ENCODE data around the gene STOX2. TPM values are rescaled to one million over a fixed set of nuclear protein-coding genes. Genes with fewer than 3 reads are reported as not detected.

The STOX2 gene
- total RNA-seq, 3 donors from 2014 or later: 2.7 to 10.9 (median 4.3) TPM

- intact Hi-C loops (cut with DNase I, micrococcal nuclease): no loop called here
Measured at GRCh38 chr4:183906739-183907651, 1.9 kb downstream of the STOX2 start.

DNA sequence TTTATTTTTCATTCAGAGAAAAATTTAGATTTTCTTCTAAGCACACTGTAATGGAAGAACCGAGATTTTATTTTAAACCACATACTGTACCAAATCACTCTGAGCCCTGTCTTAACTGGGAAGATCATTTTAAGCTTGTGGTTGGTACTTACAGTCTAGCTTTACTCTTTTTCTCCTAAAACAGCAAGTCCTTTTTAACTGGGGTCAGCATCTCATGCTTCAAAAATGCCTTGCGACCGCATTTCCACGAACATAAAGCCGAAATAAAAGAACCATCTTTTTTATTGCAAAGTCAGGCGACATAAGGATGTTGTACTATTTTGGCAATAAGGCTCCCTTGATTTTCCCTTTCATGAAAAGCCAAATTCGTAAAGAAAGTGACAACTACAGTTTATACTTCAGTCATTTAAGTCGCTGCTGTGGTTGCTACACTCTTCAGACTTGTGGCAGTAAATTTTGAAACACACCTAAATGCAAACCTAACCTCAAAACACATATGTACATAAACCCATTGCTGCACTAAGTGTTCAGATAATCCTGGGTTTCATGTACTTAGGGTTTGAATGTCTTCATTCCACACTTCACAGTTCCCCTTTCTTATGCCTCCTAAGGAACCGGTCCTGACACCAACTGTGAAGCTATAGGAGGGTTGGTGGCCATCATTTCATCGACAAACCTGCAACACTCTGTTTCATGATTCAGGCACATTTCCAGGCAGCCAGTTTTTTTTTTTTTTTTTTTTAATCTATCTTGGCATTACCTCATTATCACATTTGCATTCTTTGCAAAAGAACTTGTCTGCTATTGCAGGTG, 3.0 kb downstream of the STOX2 start:
- ATAC-seq: no peak
- H3K4me1 ChIP-seq (ENCODE audit: low read depth): peaks cover 4% of the 10 kb centered on the region
- no peaks in the 10 kb centered on the region for H3K36me3 ChIP-seq (ENCODE audit: low read depth)
- DNase-seq: no peak
- H3K9me3 ChIP-seq: no peaks in the 10 kb centered on the region
- intact Hi-C loops (cut with DNase I, micrococcal nuclease): no loop called here
- TF ChIP-seq CTCF (IDR thresholded peaks at IDR 0.05): no peak
- no peak overlapping the region for H3K4me3 ChIP-seq

More at GRCh38 chr4:183906739-183907651, 1.9 kb downstream of the STOX2 start:
- Histone ChIP-seq H3K4me1 (ENCODE audit: low read depth) (peaks cover 4% of the 10 kb centered on the region), H3K36me3 (ENCODE audit: low read depth) (no peaks in the 10 kb centered on the region), H3K9me3 (no peaks in the 10 kb centered on the region), H3K4me3 (peak overlapping the region; percentile 9)
- ATAC-seq: no peak
- TF ChIP-seq CTCF (IDR thresholded peaks at IDR 0.05): no peak
- peak in 2 of 3 donors; percentile 6 to 27 for DNase-seq

DNA sequence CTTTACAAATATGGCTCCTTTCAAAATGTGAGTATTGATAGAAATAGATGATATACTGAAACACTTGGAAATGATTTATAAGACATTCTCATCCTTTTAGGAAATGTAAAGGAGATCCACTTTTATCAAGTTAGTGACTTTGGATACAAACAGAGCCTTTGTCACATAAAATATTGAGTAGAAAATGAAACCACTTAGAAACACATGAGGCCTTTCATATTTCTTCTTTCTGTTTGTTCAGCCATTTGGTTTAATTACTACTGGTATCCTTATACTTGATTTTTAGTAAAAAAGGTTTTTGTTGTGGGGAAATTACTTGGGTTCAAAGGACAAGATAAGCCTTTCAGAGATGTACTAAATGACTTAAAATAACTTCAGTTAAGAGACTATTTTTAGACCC, 4.1 kb downstream of the STOX2 start:
- Histone ChIP-seq H3K4me3 (no peak overlapping the region), H3K9me3 (no peaks in the 10 kb centered on the region), H3K36me3 (ENCODE audit: low read depth) (no peaks in the 10 kb centered on the region), H3K4me1 (ENCODE audit: low read depth) (peaks cover 4% of the 10 kb centered on the region)
- intact Hi-C loops (cut with DNase I, micrococcal nuclease): no loop called here
- DNase-seq: no peak
- TF ChIP-seq CTCF (IDR thresholded peaks at IDR 0.05): no peak
- ATAC-seq: no peak

DNA sequence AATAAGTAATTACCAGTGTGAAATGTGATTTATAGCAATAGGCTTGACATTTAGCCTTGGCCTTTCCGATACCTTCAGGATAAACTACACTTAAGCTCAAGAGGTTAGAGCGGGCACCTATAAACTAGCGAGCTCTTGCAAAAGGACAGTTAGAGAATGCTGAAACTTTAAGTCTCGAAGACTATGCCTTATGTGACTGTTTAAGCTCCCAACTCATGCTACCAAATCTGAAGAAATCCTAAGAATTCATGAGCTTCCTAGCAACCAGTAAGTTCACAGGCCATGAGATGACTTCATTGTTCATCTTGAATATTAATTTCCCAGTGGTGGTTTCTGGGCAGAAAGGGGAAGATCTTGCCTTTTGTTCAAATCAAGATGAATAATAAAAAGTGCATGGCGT, 4.7 kb downstream of the STOX2 start:
- Histone ChIP-seq H3K4me1 (ENCODE audit: low read depth) (peaks cover 4% of the 10 kb centered on the region), H3K4me3 (no peak overlapping the region), H3K9me3 (no peaks in the 10 kb centered on the region), H3K36me3 (ENCODE audit: low read depth) (no peaks in the 10 kb centered on the region)
- intact Hi-C loops (cut with DNase I, micrococcal nuclease): no loop called here
- no peak for DNase-seq
- no peak for TF ChIP-seq CTCF (IDR thresholded peaks at IDR 0.05)
- no peak for ATAC-seq

- no peak for DNase-seq
- intact Hi-C loops (cut with DNase I, micrococcal nuclease): no loop called here
- Histone ChIP-seq H3K4me3 (no peak overlapping the region), H3K36me3 (ENCODE audit: low read depth) (no peaks in the 10 kb centered on the region), H3K4me1 (ENCODE audit: low read depth) (no peaks in the 10 kb centered on the region), H3K9me3 (no peaks in the 10 kb centered on the region)
- no peak for ATAC-seq
- TF ChIP-seq CTCF (IDR thresholded peaks at IDR 0.05): no peak
Measured at GRCh38 chr4:183912585-183912984, 7.5 kb downstream of the STOX2 start.

All from mucosa of descending colon (tissue), 3 donors.